ENCODE results near the gene SEMA3E. TPM values are rescaled to one million over a fixed set of nuclear protein-coding genes. Genes with fewer than 3 reads are reported as not detected.

Gene SEMA3E
- total RNA-seq, 1 donor = 16.1 TPM

DNA sequence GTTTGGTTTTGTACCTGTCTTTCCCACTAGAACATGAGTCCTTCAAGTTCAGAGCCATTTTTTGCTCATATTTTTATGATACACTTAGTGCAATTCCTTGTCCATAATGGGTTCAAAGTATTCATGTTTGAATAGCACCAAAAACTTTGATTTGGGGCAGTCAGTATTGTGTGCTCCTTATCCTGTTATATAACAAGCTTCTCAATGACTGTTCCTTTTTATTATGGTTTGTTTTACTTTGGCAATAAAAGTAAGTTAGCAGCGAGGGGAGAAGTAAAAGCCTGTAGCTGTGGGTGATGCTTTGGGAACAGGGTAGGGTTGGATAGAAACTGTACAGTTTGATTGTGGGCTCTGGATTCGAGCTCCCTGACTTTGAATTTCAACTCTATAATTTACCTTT is 311.9 kb downstream of the SEMA3E start:
- no peak overlapping the region for H3K4me3 ChIP-seq (ENCODE audit: low read depth, low read length)
- no peak for DNase-seq (ENCODE audit: low read depth)
- TF ChIP-seq, protein P1, sequence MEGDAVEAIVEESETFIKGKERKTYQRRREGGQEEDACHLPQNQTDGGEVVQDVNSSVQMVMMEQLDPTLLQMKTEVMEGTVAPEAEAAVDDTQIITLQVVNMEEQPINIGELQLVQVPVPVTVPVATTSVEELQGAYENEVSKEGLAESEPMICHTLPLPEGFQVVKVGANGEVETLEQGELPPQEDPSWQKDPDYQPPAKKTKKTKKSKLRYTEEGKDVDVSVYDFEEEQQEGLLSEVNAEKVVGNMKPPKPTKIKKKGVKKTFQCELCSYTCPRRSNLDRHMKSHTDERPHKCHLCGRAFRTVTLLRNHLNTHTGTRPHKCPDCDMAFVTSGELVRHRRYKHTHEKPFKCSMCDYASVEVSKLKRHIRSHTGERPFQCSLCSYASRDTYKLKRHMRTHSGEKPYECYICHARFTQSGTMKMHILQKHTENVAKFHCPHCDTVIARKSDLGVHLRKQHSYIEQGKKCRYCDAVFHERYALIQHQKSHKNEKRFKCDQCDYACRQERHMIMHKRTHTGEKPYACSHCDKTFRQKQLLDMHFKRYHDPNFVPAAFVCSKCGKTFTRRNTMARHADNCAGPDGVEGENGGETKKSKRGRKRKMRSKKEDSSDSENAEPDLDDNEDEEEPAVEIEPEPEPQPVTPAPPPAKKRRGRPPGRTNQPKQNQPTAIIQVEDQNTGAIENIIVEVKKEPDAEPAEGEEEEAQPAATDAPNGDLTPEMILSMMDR (IDR thresholded peaks at IDR 0.05; ENCODE audit: insufficient read depth, low read length) = no peak

DNA sequence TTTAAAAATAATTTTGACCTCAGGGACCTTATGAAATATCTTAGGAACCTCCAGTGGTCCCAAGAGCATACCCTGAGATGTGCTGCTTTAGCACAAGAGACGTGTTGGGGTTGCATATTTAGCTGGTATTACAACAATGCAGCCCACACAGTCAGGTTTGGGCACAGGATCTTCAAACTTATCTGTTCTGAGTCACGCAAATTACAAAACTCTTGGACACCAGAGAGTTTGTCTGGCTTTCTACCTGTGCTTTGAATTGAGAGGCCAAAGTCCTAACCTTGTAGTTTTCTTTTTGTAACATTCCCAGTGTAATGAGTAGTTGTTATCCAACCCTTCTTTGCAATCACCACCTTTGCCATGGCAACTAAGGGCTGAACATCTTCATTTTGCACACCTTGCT is 322.7 kb downstream of the SEMA3E start:
- DNase-seq (ENCODE audit: low read depth) = no peak
- no peak overlapping the region for H3K4me3 ChIP-seq (ENCODE audit: low read depth, low read length)
- TF ChIP-seq, protein P1 (IDR thresholded peaks at IDR 0.05; ENCODE audit: insufficient read depth, low read length) = no peak

DNA sequence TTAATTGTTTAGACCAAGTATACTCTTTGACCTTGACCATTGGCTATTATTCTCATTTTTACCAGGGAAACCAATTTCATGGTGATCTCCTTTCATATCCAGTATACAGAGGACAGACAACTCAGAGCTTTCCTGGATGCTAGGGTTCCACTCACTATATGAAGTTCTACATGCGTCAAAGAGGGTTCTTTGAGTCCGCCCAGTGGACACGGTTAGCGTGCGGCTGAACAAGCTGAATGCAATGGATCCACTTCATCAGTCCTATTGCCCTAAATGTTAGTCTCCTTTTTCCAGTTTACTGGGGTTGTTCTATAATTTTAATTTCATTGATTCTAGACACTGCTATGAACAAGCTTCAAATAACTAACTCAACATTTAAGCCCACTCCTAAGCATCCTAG is 323.9 kb downstream of the SEMA3E start:
- TF ChIP-seq, protein P1 (IDR thresholded peaks at IDR 0.05; ENCODE audit: insufficient read depth, low read length) = no peak
- no peak overlapping the region for H3K4me3 ChIP-seq (ENCODE audit: low read depth, low read length)
- DNase-seq (ENCODE audit: low read depth) = no peak

DNA sequence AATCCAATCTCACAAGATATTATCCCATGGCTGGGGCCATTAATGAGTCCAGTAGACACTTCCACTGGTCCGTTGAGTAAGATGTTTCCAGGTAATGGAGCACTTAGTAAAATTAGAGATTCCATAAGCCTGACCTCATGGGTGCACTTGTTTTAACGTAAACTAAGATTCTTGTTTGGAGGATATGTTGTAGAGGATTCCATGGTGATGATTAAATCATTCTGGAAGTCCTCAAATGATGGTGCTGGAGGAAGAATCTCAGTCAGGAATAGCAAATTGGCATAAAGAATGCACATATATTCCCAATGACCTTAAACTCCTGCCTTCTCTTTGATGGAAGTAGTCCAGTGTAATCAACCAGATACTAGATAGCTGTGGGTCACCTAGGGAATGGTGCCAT is 324.3 kb downstream of the SEMA3E start:
- TF ChIP-seq, protein P1 (IDR thresholded peaks at IDR 0.05; ENCODE audit: insufficient read depth, low read length) = no peak
- DNase-seq (ENCODE audit: low read depth) = no peak
- no peak overlapping the region for H3K4me3 ChIP-seq (ENCODE audit: low read depth, low read length)

DNA sequence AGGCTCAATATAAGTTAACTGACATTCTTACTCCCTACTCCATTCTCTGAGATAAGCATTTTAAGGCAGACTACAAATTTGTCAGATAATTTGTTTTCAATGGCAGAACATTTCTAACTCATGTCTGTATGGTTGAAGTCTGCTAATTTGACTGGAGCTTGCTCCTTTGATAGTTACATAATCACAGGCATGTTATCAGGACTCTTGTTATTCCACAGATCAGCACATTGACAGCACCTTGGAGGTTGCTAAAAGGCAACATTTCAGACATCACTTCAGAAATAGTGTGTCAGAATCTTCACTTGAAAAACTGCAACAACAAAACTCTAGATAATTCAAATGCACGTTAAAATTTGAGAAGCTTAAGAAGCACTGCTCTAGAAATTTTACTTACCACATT is 327.9 kb downstream of the SEMA3E start:
- TF ChIP-seq, protein P1 (IDR thresholded peaks at IDR 0.05; ENCODE audit: insufficient read depth, low read length) = no peak
- H3K4me3 ChIP-seq (ENCODE audit: low read depth, low read length) = no peak overlapping the region

DNA sequence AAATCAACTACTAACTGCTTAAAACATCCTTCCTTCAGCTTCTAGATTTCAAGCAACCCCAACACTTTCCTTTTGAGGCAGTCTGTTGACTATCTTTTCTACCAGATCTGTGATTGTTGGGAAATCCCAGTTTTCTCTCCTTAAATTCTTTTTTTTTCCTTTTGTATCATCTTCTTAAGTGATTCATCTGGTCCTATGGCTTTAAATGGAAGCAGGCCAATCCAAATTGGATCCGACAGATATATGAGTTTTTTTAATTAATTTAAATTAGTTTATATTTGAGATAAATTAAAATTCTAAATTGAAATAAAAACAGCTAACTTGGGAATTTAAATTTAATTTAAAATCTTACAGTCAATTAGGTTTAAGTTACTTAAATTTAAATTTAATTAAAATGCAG is 335.0 kb downstream of the SEMA3E start:
- H3K4me3 ChIP-seq (ENCODE audit: low read depth, low read length) = no peak overlapping the region
- TF ChIP-seq, protein P1 (IDR thresholded peaks at IDR 0.05; ENCODE audit: insufficient read depth, low read length) = no peak
- no peak for DNase-seq (ENCODE audit: low read depth)

More for the DNA sequence above, 327.9 kb downstream of the SEMA3E start:
- DNase-seq (ENCODE audit: low read depth) = no peak

Small RNA genes lying within 50 kb of the gene (small RNA-seq; reads per million reads assigned to genes)
- gene AC079987.1 = not detected

Data from fibroblast of the aortic adventitia (primary cell).